HG03025 (cell line): ENCODE results near the gene CCDC187.
"Not testable (repeated sequence)": the region's sequence is repeated elsewhere in the genome, so short reads cannot be mapped to it uniquely, and the experiment has no call there.

Experiments
- ATAC-seq: cut with Tn5 transposase; IDR thresholded peaks from one replicate; pipeline ENCODE4 v1.9.1; 2021; ENCODE audit warnings: mild to moderate bottlenecking, moderate library complexity; ENCODE audit not compliant: unreplicated experiment, low FRiP score

The CCDC187 gene

DNA sequence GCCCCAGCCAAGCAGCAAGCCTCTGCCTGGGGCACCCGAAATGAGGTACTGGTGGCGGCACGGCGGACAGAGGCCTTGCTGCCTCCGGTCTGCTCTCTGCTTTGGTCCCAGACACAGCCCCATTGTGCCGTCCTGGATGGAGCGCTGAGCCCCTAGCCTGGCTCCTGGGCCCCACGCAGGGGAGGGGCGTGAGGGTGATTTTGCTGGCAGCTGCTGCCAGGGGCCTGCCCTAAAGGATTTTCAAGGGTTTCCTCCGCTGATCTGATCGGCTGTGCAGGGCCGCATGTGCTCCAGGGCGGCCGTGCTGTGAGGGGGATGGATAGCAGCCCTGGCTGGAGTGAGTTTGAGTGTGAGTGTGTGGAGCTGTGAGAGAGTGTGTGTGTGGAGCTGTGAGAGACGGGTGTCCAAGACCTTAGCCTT, 24.7 kb upstream of the CCDC187 start:
- no peak for ATAC-seq

DNA sequence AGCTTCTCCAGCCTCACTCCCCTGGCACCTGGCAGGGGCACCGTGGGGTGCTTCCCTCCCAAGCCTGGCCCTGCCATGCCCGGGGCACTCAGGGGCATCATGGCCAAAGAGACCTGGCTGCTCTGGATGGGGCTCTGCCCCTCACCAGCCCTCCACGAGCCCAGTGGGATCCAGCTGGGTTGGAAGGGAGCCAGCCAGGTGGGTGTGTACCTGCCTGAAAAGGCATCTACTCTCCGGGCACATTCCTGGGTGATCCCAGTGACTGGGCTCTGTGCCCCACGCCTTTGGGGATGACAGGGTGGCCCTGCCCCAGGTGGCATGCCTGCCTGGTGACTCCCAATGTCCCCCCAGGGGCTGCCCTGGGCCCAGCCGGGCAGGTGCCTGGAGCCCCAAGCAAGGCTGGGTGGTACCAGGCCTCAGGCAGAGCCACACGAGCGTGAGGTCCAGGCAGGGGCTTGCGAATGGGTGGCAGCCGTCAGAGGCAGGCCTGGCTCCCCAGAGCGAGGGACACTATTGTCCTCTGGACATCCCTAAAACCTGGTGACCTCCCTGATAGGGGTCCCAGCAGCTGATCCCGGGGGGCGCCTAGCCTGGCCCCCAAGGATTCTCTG, 24.2 kb upstream of the CCDC187 start:
- no peak for ATAC-seq

DNA sequence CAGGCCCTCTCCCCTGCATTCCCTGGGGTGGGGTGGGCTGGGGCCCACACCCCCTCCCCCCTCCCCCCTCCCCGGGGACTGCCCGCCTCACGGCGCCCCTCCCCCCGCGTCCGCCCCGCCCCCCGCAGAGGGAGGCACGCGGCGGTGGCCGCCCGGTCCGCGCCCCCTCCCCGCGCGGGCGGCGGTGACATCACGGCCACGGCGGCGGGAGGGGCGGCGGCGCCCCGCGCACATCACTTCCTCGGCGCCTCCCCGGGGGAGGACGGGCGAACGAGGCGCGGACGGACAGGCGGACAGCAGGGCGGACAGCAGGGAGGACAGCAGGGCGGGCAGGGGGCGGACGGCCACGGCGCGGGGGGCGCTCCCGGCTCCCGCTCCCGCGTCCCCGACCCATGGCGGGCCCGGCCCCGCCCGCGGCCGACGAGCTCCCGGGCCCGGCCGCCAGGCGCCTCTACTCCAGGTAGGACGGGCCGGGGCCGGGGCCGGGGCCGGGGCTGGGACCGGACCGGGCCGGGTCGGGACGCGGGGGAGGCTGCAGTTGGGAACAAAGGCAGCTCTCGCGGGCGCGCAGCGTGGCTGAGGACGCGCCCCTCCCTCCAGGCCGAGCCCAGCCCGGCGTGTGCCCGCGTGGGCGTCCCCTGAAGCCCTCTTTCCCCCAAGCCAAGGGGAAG, 23.5 kb upstream of the CCDC187 start, which contains the start of gene GPSM1:
GPSM1 (plus strand) TSS at position 236 of the 671 bp plus-strand sequence; CDS start at position 393, 157 bp downstream.
- ATAC-seq = no peak

DNA sequence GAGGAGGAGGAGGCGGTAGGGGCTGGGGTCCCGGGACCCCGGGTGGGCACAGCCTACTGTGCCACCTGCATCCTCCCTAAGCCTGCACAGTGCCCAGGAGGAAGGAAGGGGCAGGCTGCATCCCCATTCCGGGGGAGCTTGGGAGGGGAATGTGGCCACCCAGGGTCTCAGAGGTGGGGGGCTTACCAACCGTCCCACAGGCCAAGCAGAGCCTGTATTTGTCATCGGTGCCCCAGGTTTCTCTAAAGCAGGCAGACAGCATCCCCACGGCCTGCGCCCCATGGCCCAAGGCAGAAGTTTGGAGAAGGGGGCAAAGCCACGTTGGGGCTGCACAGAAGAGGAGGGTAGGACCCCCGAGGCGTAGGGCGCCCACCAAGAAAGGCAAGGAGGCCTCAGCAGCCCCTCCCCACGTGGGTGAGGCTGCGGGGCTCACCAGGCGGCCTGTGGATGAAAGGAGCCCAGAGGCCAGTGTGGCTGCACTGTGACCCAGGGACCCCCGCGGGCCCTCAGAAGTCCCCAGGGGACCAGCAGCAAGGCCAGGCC, 22.9 kb upstream of the CCDC187 start:
- no peak for ATAC-seq

DNA sequence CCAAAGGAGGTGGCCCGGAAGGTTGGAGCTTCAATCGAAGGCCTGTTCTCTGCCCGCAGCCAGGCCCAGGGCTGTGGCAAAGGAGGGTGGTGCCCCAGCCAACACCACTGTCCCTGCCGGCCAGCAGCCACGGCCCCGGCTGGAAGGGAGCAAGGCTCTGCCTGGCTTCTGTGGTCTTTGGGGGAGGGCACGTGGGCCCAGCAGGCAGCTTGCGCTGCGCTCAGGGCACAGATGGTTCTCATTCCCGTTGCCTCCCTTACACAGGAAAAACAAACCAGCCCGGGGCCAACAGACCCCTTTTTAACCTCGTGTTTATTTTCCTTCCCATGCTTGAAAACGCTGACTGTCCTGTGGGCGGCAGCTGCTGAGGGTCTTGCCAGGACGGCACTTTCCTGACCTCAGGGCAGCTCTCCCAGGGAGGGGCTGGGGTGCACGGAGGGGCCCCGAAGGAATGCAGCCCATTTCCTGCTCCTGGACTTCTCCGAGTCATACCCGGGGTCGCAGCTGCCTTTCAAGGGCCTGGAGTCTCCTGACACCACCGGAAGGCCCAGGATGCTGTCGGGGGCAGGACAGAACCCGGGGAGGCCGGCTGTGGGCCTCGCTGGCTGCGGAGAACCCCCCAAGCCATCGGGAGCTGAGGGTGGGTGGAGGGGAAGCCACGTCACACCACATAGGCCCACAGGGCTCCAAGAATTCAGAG, 22.3 kb upstream of the CCDC187 start:
- no peak for ATAC-seq

DNA sequence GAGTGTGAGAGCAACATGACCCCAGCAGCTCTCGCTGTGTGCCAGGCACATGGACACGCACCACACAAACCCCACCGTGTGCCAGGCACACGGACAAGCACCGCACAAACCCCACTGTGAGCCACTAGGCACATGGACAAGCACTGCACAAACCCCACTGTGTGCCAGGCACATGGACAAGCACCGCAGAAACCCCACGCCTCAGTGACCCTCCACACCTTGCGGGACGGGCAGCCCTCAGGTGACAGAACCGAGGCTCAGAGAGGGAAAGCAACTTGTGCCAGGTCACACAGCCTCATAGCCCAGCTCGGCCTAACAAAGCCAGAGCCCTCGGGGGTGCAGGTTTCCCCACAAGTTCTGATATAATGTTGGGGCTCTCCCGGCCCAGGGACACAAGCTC, 21.5 kb upstream of the CCDC187 start:
- no peak for ATAC-seq

DNA sequence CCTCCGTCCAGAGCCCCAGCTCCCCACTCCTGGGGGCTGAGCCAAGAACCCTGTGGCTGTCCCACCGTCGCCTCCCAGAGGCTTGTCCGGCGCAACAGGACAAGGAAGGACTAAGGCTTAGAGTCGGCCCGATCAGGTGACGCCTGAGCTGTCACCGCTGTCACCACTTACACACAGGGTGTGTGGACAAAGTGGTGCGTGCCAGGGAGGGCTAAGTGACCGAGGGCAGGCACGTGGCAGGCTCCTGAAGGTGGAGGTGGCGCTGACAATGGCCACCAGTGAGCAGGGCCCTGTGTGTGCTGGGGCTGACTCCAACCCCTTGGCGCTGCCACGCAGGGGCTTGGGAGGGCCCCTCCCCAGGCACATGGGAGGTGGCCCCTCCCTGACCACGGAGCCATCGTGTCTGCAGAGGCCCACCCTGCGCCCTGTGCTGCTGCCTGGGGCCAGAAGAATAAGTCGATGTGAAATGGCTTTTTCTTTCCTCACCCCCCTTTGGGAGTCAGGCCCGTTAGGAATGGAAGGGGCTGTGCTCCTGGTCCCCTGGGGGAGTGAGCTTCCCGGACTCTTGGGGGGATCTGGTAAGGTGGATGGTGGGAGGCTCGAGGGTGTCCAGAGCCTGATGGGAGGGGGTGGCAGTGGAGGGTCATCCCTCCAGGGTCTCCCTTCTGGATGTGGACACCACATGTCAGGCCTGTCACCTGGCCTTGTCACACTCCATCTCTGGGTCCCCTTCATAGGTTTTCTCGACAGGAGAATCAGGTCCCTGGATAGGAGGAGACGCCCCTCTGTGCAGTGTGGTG, 20.8 kb upstream of the CCDC187 start:
- ATAC-seq = no peak

DNA sequence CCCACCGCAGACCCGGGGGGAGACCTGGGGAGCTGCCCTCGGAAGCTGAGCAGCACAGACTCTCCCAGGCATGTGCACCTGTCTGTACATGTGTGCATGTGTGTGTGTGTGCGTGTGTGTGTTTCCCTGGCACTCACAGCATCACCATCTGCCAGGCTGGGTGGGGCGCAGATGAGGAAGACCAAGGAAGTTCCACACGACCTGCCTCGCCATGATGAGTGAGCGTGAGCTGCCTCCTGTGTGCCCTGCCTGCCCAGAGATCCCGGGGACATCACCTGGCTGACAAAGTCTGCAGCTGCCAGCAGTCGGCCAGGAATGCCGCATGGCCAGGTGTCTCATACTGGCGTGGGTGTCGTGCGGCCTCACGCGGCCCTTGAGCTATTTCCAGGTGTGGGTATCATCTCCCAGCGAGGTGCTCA, 19.5 kb upstream of the CCDC187 start:
- no peak for ATAC-seq

DNA sequence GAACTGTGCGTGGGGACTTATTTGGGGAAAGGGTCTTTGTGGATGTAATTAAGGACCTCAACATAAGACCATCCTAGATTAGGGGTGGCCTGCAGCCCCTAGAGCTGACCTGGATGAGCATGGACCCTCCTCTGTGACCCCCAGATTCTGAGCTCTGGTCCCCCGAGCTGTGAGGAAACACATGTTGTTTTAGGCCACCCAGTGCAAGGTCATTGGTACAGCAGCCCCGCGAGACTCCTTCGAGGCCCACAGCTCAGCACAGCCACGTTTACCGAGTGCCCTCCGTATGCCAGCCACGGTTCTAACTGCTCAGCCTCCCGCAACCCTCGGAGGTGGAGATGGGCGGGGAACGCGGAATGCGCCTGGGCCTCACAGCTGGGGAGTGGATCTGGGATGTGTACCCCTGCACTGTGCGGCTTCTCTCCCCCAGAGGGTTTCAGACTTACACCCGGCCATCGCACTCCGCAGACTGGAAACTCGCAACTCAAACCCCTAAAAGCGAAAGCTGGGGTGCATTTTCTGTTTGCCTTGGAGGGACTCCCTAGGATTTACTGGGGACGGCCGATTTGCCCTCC, 18.9 kb upstream of the CCDC187 start:
- ATAC-seq = no peak

DNA sequence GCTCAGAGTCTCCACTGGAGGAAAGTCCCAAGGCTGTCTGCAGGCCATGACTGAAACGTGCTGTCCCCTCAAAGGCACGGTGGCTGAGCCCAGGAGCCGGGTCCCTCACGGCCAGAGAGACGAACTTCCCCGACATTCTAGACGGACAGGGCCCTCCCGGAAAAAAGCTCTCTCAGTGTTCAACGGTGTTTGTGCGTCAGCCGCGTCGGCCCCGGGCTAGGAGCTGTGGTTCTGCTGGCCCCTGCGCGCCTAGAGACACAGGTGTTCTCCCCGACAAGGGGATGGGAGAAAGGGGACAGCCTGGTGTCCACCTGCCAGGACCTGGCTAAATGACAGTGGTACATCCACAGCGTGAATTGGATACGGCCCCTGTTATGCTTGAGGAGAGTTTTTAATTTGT, 17.7 kb upstream of the CCDC187 start:
- no peak for ATAC-seq

DNA sequence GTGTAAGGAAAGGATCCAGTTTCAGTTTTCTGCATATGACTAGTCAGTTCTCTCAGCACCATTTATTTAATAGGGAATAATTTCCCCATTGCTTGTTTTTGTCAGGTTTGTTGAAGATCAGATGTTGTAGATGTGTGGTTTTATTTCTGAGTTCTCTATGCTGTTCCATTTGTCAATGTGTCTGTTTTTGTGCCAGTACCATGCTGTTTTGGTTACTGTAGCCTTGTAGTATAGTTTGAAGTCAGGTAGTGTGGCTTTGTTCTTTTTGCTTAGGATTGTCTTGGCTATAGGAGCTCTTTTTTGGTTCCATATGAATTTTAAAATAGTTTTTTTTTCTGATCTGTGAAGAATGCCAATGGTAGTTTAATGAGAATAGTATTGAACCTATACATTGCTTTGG, 17.1 kb upstream of the CCDC187 start:
- not testable (repeated sequence) for ATAC-seq

DNA sequence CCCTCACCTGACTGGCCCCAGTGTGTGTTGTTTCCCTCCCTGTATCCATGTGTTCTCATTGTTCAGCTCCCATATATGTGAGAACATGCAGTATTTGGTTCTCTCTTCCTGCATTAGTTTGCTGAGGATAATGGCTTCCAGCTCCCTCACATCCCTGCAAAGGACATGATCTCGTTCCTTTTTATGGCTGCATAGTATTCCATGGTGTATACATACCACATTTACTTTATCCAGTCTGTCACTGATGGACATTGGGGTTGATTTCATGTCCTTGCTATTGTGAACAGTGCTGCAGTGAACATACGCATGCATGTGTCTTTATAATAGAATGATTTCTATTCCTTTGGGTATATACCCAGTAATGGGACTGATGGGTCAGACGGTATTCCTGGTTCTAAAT, 16.1 kb upstream of the CCDC187 start:
- not testable (repeated sequence) for ATAC-seq

DNA sequence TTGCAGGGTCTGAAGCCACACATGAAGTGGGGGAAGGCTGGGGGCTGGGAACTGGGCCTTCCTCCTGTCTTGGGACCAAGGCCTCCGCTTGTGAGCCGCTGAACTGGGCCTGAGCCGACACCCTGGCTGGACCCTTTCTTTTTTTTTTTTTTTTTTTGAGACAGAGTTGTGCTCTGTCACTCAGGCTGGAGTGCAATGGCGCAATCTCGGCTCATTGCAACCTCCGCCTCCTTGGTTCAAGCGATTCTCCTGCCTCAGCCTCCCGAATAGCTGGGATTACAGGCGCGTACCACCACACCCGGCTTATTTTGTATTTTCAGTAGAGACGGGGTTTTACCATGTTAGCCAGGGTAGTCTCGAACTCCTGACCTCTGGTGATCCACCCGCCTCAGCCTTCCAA, 15.3 kb upstream of the CCDC187 start:
- ATAC-seq = not testable (repeated sequence)

DNA sequence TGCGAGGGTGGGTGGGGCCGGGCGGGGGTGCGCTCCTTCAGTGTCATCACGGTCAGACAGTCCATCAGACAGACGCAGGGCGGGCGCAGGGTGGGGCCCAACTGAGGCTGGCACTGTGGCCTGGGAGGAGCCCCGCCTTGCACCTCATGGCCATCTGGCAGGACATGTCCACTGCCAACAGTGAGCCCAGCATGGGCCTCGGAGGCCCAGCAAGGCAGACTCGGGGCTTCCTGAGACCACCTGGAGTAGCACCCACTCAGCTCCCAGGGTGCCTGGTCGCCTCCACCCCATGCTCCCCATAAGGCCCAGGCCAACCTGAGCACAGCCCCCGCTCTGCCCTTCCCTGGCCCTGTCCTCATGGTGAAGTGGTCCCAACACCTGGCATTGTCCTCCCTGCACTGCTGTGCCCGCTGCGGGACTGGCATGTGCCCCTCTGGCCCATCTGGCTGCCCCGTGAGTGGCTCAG, 14.9 kb upstream of the CCDC187 start:
- ATAC-seq = no peak

DNA sequence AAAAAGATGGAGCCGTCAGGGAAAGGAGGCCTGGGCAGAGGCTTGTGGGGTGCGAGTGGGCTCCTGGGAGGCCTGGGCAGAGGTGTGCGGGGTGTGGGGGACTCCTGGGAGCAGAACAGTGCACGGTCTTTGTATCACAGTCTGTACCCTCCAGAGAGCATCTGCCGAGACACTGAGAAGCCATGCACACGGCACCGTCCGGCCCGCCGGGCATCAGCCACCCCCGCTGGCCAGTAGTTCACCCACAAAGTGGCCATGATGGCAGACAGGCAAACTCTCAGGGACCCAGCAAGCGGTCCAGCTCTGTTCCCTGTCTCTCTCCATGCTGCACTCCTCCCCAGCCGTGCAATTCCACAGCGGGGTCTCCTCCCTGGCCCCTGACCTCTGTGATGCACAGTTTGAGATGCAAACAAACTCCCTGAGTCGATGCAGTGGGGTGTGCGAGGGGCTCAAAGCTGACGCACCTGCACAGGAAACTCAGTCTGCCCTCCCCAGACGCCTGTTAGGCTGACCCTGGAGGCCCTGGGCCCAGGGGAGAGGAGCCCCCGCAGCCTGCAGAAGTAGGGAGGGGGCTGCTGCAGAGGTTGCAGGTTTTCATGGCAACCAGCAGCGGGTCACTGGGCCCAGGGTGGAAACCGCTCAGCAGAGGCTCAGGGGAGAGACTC, 14.3 kb upstream of the CCDC187 start:
- ATAC-seq = no peak

DNA sequence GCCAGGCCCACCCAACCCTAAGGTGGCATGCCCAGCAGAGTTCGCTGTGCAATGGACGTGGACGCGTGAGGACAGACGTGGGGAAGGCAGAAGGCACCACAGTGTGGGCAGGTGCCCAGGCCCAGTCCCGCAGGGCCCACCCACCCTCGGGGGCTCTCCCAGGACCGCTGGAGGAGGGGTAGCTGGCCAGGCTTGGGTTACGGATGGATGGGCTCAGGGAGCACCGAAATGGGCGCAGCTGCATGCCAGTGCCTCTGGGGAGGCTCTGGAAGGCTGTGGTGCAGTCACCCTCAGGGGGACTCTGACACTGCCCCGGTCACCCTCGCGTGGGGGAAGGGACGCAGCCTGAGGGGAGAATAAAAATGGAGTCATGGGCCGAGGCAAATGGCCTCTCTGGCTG, 13.8 kb upstream of the CCDC187 start:
- no peak for ATAC-seq

DNA sequence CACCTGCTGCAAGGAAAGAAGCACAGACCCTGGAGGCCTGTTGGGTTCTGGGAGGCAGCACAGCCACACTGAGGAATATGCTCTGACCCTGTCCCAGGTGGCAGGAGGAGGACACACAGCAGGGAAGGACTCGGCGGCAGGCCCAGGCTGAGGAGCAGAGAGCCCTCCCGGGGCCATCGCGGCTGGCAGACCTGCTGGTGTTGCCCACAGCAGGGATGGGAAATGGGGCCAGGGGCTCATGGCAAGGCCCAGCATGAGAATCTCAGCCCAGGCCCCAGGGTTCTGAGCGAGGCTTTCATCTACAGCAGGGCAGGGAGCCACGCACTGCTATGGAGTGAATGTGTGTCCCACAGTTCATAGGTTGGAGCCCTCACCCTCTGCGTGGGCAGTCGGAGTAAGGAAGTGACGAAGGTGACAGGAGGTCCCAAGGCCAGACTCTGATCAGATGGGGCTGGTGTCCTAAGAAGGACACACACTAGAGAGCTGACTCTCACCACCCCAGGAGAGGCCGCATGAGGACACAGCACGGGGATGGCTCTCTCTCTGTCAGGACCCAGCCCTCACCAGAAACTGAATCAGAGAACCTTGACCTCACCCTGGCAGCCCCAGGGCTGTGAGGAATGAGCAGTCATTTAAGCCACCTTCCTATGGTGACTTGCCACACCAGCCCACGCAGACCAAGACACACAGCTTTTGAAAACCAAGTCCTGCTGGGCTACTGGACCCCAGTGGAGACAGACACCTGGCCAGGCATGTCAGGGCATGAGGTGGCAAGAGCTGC, 13.2 kb upstream of the CCDC187 start:
- no peak for ATAC-seq

DNA sequence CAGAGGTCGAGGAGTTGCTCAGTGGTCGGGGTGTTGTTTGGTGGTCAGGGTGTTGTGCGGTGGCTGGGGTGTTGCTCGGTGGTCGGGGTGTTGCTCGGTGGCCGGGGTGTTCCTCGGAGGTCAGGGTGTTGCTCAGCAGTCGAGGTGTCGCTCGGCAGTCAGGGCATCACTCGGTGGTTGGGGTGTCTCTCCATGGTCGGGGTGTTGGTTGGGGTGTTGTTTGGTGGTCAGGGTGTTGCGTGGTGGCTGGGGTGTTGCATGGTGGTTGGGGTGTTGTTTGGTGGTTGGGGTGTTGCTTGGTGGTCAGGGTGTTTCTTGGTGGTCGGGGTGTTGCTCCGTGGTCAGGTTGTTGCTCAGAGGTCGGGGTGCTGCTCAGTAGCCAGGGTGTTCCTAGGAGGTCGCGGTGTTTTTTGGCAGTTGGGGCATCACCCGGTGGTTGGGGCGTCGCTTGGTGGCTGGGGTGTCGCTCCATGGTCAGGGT, 12.4 kb upstream of the CCDC187 start:
- ATAC-seq = no peak

DNA sequence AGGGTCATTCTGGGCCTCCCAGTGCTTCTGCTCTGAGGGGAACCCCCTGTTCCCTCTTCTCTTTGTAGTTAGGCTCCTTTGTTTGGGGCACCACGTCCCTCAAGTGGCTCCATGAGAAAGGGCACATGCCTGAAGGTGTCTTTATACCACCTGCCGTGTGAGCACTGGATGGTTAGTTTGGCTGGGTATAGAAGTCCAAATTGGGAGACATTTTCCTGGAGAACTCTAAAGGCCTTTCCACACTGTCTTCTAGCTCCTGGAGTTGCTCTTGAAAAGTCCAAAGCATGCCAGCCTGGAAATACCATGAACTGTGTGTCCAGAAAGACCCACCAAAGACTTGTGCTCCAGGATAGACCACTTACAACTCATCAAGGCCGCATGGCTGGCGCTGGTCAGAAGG, 11.1 kb upstream of the CCDC187 start:
- no peak for ATAC-seq
